Measurements from ENCODE around the gene PCDH9.

Gene PCDH9

DNA sequence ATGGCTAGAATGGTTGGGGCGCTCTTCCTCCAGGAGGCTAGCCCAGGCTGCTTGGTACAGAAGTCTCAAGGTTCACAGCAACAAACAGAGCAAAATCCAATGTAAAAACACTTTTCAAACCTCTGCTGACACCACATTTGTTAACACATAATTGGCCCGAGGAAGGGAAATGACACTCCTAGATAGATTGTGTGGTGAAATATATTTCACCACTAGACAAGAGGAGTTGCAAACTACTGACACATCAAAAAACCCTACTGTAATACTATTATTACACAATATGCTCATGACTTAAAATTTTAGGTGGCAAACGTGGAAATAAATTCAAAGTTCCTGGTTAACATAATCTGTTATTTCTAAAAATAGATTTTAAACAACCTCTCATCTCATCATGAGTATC, 643.6 kb downstream of the PCDH9 start:
- no peak for FAIRE-seq
- no peak for DNase-seq (ENCODE audit: low spot score)

DNA sequence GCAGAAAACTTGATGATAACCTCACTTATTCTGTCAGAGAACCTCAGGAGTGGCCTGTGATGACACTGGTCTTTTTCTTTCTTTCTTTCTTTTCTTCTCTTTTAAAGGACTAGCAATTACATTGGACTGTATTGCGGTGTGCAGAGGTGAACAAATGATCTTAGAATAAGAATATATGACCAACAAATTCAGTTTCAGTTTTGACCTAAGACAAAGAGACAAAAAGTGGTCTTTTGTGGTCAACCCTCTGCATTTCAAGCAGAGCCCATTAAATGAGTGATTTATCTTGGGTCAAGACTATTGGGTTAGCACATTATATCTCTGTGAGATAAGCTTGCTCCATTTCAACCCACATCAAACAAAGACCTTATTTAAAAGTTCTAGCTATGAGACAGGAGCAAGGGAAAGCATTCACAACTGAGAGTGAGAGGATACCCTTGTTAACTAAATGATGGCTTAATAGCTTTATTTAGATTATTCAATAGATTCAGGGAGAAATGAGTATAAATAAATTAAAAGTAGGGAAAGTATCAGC, 644.4 kb downstream of the PCDH9 start:
- DNase-seq (ENCODE audit: low spot score), result no peak
- no peak for FAIRE-seq

DNA sequence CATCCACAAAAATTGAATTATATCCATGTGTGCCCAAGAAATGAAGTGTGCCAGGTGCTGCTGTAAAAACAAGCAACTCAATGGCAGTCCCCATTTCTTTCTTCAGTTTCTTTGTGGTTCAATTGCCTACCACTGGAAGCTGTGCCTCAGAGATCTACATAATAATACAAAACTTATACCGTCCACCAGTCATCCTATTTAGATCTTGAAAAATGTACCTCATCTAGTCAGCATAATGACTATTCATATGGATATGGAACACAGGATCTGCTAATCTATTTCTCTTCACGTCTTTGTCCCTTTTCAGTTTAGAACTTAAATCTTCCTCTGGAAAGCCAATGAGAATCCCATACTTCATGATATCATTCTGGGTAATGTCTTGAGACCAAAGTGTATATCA, 648.5 kb downstream of the PCDH9 start:
- DNase-seq (ENCODE audit: low spot score), result no peak
- no peak for FAIRE-seq

DNA sequence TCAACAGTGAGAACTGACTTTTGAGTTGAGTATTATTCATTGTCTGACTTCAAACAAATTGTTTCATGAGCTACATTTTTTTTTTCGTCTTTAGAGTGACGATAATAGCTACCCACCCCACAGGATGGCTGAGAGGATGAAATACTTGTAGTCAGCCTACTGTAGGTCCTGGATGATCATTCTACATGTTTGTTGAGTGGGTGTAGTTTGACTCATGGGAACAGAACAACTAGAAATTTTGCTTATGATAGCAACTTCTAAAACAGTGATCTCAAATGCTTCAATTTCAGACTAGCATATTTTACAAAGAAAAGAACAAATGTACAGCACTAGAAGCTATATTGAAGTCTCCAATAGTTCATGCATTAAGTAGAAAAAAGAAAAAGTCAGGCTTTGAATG, 651.8 kb downstream of the PCDH9 start:
- DNase-seq (ENCODE audit: low spot score) (no peak), FAIRE-seq (no peak)

DNA sequence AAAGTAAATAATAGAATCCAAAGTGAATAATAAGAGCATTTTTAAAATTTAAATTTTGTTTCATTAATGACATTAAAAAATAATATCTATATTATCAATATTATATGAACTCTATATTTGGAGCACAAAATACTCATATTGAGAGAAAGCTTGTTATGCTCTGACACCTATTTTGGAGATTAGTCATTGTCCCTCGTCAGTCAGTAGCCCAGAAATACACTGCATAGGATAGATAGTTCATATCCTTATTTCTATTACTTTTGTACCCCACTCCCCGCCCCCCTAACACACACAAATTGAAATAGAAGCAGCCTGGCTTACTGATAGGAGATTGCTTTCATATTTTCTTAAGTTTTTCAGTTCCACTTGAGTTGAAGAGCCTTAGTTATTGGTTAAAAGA, 652.8 kb downstream of the PCDH9 start:
- DNase-seq (ENCODE audit: low spot score) (no peak), FAIRE-seq (no peak)

DNA sequence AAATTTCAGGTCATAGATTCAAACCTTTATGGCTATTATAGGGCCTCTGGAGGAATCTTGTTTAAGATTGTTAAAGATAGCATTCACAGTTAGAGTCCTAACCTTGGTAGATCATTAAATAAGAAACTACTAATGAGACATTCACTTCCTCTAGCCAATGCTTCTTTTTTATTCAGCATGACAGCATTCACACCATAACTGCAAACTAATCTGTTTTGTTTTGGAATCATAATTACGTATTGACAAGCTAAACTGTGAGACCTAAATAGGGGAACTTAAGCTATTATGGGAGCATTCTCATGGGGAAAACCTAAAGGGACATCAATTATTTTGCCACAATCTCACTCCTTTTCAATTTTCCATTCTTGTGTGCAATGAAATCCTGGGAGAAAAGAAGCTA, 653.8 kb downstream of the PCDH9 start:
- no peak for FAIRE-seq

DNA sequence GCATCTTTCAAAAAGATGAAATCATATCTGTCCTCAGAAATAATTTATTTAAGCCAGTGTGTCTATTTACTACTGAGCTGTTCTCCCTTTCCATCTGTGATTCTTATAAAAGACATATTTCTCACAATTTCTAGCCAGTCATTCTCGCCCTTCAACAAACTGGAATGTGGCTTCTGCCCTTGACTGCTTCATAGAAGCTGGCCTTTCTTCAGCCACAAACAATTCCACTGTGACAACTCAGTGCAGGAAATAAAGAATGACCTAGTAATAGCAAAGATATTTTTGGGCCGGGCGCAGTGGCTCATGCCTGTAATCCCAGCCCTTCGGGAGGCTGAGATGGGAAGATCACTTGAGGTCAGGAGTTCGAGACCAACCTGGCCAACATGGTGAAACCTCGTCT, 655.5 kb downstream of the PCDH9 start:
- DNase-seq (ENCODE audit: low spot score), result no peak
- FAIRE-seq, result no peak

More for the DNA sequence above, 653.8 kb downstream of the PCDH9 start:
- DNase-seq (ENCODE audit: low spot score), result no peak

DNA sequence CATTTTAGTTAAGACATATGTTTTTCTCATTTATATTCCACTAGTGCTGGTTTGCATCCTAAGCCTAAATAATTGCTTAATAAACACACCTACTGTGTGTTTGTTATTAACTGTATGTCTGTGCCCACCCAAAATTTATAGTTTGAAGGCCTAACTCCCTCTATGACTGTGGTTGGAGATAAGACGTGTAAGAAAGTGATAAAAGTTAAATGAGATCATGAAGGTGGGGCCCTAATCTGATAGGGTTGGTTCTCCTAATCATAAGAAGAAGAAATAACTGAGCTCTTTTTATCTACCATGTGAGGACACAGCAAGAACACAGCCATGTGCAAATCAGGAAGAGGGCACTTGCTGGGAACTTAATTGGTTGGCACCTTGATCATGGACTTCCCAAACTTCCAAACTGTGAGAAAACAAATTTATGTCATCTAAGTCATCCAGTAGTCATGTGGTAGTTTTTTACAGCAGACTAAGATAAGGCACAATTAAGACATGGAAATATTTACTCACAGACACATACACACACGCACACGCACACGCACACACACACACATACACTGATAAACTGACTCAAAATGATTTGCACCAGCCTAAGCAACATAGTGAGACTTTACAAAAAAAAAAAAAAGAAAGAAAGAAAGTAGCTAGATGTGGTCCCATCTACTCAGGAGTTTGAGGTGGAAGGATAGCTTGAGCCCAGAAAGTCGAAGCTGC, 662.1 kb downstream of the PCDH9 start:
- no peak for FAIRE-seq
- DNase-seq (ENCODE audit: low spot score), result no peak

DNA sequence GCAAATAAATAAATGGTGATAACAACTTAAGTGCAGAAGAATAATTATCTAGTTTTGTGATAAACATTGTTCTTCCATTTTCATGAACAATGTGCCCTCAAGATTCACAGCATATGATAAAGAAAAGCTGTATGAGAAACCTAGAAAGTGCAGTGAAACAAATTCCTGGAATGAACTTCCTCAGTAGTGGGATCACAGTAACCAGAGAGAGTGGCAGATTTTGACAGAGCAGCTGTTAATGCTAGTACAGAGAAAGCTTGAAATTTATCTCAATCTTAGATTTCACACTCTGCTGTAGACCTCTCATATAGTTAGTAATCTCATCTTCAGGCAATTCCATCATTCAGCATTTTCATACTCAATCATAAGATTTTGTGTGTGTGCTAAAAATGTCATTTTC, 664.9 kb downstream of the PCDH9 start:
- no peak for FAIRE-seq

DNA sequence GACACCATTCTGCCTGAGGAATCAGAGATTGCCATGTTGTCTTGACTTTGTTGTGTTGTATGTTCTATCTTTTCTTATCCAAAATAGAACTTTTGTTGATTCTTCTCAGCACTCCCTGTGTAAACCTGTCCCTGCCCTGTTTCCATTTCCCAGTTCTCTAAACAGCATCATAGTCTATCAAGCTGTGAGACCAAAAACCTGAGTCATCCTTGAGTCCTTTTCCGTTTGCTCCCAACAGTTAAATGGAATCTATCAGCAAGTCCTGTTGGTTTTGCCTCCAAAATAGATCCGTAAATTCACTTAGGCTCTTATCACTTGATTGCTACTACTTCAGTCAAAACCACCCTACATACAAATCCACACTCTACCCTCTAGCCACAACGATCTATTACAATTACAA, 667.1 kb downstream of the PCDH9 start:
- no peak for DNase-seq (ENCODE audit: low spot score)
- no peak for FAIRE-seq

More for the DNA sequence above, 664.9 kb downstream of the PCDH9 start:
- no peak for DNase-seq (ENCODE audit: low spot score)

DNA sequence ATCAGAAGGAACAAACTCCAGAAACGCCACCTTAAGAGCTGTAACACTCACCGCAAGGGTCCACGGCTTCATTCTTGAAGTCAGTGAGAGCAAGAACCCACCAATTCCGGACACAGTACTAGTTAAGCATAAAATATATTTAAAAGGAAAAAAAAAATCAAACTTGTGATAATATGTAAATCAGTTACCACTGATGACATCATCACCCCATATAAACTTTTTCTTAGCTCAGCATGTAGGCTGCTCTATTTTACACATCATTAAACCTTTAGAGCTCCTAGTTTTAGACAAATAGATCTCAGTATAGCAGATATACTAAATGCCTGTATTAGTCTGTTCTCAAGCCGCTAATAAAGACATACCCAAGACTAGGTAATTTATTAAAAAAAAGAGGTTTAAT, 668.1 kb downstream of the PCDH9 start:
- FAIRE-seq, result no peak
- no peak for DNase-seq (ENCODE audit: low spot score)

DNA sequence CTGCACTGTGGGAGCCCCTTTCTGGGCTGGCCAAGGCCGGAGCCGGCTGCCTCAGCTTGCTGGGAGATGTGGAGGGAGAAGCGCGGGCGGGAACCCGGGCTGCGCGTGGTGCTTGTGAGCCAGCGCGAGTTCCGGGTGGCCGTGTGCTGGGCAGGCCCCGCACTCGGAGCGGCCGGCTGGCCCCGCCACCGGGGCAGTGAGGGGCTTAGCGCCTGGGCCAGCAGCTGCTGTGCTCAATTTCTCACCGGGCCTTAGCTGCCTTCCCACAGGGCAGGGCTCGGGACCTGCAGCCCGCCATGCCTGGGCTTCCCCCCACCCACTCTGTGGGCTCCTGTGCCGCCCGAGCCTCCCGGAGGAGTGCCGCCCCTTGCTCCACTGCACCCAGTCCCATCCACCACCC, 669.1 kb downstream of the PCDH9 start:
- FAIRE-seq (no peak), DNase-seq (ENCODE audit: low spot score) (no peak)

DNA sequence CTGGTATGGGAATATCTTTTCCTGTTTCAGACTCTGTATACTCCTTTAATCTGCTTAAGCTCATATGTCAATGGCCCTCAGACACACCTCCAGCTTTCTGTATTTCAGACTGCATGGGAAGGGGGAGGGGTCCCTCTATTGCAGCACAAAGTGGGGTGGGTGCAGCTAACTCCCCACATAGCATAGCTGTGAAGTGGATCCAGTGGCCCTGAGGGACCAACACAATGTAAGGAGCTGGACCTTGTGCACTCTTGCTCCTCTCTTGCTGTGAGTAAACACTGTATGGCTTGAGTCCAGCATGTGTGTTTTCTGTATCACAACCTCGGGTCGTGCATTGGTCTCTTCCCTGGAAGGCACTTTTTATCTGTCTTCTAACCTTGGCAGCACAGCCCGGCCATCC, 669.9 kb downstream of the PCDH9 start:
- FAIRE-seq, result no peak

DNA sequence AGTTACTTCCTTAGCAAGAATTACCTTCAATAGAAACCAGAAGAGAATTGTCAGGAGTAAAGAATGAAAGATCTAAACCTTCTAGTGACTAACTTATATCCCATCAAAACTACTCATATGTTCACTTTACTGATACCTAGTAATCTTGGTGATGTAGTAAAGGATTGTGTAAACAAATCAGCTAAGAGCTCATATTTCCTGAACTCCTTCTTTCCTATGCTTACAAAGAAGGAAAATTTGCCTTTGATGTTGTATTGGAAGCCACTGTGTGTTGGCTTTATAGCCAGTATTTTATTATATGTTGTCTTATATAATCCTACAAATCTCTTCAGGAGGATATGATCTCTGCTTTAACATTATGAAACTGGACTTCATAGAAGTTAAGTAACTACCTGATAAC, 671.0 kb downstream of the PCDH9 start:
- no peak for FAIRE-seq
- no peak for DNase-seq (ENCODE audit: low spot score)

More for the DNA sequence above, 669.9 kb downstream of the PCDH9 start:
- DNase-seq (ENCODE audit: low spot score), result no peak

DNA sequence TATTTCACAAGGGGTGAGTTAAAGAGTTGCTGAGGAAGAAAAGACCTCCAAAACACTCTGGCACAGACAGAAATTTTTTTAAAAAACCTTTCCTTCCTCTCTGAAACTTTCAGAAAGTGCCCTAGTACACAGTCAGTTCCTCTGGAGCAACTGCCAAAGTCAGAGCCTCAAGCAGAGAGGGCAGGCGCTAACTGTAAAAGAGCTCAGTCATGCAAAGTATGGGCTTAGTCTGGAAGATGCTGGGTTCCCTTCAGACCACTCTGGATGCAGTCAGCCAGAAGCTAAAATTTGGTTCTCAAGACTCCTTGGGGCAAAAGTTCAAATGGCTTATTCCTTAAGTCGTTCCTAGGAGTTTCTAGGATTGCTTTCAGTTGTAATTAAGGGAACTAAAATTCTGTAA, 671.6 kb downstream of the PCDH9 start:
- FAIRE-seq (no peak), DNase-seq (ENCODE audit: low spot score) (no peak)

DNA sequence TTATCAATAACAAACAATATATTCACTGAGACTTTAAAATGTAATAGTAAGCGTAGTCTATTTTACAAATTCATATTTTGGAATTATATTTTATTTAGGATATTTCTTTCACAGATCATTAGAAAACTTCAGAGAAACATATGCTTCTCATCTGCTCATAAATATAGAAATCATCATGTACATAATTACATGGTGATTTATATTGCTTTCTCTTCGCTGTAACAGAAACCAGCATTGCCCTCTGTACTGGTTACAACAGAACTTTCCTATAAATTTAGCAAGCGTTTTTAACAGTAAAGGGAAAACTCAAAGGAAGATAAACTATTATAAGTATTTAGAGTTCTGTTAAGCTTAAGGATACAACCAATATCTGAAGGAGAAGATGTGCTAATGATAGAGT, 672.8 kb downstream of the PCDH9 start:
- FAIRE-seq (no peak), DNase-seq (ENCODE audit: low spot score) (no peak)

DNA sequence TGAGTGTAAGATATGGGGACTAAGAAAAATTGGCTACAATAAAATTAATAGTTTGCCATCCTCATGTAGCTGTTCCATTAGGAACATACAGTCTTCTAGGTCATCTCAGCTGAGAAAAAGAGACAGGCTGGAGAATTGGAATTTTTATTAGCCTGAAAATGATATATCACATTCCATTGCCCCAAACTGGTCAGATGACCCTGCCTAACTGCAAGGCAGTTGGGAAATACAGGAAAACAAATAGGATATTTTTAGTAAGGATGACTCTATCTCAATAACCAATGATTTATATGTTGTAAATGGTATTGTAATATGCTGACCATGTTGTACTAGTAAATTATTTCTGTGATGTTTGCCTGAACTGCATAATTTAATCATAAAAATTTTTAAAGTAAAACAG, 673.8 kb downstream of the PCDH9 start:
- DNase-seq (ENCODE audit: low spot score) (no peak), FAIRE-seq (no peak)

DNA sequence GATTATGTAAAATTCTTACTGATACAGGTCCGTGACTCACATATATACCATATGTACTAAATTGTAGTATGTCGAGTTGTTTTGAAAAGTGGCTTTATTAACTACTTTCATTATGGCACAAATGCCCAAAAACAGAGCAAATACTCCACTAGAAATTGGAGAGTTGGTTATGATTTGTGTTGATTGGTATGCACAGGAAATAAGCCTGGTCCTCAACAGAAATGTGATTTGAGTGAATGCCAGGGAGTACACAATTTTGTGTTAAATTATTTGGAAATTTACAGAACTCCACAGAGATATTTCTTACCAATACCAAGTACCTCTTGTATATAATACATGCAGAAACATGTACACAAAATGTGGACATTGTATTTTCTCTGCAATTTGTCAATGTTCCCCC, 676.7 kb downstream of the PCDH9 start:
- FAIRE-seq (no peak), DNase-seq (ENCODE audit: low spot score) (no peak)

DNA sequence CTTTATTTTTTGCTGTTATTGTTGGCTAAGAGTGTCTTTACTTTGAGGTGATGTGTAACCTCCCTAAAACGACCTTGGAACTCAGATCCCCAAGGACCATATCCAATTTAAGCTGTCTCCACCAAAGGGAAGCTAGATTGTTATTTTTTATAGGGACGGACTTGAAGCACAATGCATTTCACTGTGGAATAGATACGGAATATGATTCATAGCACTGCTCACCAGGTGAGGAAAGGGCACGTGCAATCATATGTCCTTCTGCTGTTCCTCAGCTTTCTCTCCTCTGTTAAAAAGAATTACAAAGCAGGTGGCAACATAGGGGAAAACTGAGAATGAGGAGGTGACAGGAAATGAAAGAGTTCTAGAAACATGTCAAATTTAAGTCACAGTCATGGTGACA, 679.0 kb downstream of the PCDH9 start:
- FAIRE-seq (no peak), DNase-seq (ENCODE audit: low spot score) (no peak)

DNA sequence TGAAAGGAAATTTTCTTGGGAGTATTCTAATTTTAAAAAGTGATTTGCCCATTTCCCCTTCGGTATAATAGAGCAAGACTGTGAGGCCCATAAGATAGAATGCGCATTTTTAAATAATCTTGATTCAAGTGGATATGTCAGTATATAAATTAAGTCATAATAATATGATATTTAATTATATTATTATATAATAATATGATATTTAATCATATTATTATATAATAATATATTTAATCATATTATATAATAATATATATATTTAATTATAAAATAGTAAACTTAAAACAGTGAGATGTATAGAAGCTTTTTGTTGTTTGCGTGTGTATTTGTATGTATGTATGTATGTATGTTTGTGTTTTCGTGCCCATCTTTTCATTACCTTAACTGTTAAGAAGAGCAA, 682.5 kb downstream of the PCDH9 start:
- FAIRE-seq, result peak; percentile 44

DNA sequence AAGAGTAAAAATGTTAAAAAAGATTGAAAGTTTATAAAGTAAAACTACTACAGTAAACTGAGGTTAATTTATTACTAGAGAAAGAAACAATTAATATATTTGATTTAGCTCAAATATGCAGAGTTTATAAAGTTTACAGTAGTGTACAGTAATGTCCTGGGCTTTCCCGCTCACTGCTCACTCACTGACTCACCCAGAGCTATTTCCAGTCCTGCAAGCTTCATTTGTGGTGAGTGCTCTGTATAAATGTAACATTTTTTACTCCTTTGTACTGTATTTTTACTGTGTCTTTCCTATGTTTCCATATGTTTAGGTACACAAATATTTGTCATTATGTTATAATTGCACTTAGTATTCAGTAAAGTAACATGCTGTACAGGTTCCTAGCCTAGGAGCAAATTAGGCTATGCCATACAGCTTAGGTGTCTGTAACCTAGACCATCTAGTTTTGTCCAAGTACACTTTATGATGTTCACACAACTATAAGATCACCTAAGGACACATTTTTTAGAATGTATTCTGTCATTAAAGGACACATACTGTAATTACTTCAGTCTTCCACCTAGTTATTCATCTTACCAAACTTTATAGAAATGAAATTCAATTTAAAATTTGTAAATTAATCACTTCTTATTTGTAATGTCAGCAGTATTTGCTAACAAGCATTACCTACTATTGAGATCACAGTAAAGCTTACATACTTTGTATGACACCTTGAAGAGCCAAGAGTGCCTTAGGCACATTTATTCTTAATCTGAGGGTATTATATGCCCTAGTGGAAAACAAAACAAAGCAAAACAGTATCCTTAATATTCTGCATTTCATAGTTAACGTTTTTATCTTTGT, 683.4 kb downstream of the PCDH9 start:
- FAIRE-seq (peak; percentile 38), DNase-seq (ENCODE audit: low spot score) (no peak)

More for the DNA sequence above, 682.5 kb downstream of the PCDH9 start:
- no peak for DNase-seq (ENCODE audit: low spot score)

DNA sequence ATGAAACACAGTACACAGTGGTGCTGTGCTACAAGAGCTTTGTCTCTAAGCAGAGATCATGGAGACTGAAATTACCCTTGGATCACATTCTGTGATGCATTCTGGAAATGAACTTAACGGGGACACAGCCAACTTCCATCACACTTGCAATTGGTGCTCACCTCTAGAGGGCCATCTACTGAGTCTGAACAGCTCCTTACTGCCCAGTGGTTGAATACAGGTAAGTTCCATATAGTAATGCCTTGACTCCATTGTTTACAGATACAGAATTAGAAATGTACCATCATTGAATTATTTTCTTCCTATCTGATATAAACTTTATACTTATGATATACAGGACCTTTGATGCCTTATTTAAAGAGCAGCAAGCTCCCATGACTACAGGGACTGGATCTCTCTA, 686.4 kb downstream of the PCDH9 start:
- FAIRE-seq (no peak), DNase-seq (ENCODE audit: low spot score) (no peak)

DNA sequence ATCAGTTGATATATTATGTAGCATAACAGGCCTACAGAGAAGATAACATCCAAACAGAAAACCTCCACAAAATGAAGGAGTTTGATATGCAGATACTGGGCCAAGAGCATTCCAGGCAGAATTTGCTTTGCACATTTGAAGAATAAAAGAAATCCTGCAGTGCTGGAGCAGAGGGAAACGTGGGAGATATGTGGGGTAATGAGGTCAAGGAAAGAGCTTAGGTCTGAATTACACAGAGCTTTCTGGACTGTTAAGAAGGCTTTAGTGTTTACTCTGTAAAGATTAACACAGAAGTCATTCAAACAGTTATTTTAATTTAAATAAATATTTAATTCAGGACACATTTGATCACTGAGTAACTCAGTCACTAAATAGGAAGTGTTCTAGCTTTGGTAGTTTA, 692.7 kb downstream of the PCDH9 start:
- DNase-seq (ENCODE audit: low spot score) (no peak), FAIRE-seq (no peak)

Measured in RCC 7860 (cell line).